ENCODE results near the gene KLHDC3. TPM values are rescaled to one million over a fixed set of nuclear protein-coding genes. Genes with fewer than 3 reads are reported as not detected.
A peak's percentile ranks its signal among the peaks of the same experiment; 100 is the strongest.

KLHDC3 gene
- total RNA-seq, 1 donor from 2014 or later: 104 TPM

DNA sequence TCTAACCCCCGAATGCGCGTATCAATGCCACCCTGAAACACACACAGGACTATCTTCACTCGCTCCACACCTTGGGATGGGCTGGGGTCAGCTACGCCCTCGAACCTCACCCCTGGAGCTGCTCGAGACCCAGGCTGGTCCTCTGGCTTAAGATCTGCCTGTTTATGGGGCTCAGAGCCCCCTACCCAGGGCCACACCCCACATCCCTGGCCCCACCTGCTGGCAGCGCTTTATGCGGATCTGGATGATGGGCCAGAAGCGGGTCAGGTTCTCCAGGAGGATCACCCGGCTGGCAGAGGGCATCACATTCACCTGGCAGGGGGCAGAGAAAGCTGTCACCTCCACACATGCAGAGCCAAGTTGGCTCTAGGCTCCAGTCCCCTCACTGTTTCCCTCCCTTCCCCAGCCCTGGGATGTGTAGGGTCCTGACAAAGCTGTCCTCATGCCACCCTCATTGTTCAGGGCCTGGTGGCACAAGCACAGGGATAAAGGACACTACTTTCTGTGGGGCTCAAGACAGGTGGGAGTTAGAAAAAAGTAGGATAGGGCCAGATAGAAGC lies 31.4 kb downstream of the KLHDC3 start:
- Mint-ChIP-seq H3K27ac (peak overlapping the region; percentile 61), H3K36me3 (peaks cover 9% of the 10 kb centered on the region), H3K27me3 (no peaks in the 10 kb centered on the region), H3K9me3 (no peaks in the 10 kb centered on the region), H3K4me1 (ENCODE audit: unreplicated experiment) (peaks cover 2% of the 10 kb centered on the region), H3K4me3 (no peak overlapping the region)
- DNase-seq (ENCODE audit: extremely low spot score, unreplicated experiment): no peak
- TF ChIP-seq, protein P1, sequence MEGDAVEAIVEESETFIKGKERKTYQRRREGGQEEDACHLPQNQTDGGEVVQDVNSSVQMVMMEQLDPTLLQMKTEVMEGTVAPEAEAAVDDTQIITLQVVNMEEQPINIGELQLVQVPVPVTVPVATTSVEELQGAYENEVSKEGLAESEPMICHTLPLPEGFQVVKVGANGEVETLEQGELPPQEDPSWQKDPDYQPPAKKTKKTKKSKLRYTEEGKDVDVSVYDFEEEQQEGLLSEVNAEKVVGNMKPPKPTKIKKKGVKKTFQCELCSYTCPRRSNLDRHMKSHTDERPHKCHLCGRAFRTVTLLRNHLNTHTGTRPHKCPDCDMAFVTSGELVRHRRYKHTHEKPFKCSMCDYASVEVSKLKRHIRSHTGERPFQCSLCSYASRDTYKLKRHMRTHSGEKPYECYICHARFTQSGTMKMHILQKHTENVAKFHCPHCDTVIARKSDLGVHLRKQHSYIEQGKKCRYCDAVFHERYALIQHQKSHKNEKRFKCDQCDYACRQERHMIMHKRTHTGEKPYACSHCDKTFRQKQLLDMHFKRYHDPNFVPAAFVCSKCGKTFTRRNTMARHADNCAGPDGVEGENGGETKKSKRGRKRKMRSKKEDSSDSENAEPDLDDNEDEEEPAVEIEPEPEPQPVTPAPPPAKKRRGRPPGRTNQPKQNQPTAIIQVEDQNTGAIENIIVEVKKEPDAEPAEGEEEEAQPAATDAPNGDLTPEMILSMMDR (conservative IDR thresholded peaks at IDR 0.05): no peak

DNA sequence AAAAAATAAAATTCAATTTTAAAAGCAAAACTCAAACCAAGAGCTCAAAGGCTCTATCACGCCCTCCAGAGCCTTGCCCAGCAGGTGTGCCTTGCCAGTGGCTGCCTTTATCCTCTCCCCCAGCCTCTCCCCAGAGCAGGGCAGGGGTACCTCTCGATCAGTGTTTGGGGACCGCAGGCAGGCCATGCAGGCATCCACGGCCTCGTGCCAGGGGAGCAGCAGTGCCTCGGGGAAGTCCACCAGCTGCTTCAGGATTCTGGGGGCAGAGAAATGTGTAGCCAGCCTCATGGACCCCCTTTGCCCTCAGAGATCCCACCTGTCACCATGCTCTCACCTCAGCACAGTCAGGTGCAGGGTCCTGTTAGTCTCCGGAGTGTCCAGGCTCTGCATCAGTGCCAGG lies 33.9 kb downstream of the KLHDC3 start:
- no peaks in the 10 kb centered on the region for H3K27me3 Mint-ChIP-seq
- TF ChIP-seq, protein P1 (conservative IDR thresholded peaks at IDR 0.05): no peak
- H3K36me3 Mint-ChIP-seq: peaks cover 13% of the 10 kb centered on the region
- no peak overlapping the region for H3K27ac Mint-ChIP-seq
- no peak overlapping the region for H3K4me3 Mint-ChIP-seq
- H3K9me3 Mint-ChIP-seq: no peaks in the 10 kb centered on the region
- H3K4me1 Mint-ChIP-seq (ENCODE audit: unreplicated experiment): peaks cover 21% of the 10 kb centered on the region
- DNase-seq (ENCODE audit: extremely low spot score, unreplicated experiment): no peak

DNA sequence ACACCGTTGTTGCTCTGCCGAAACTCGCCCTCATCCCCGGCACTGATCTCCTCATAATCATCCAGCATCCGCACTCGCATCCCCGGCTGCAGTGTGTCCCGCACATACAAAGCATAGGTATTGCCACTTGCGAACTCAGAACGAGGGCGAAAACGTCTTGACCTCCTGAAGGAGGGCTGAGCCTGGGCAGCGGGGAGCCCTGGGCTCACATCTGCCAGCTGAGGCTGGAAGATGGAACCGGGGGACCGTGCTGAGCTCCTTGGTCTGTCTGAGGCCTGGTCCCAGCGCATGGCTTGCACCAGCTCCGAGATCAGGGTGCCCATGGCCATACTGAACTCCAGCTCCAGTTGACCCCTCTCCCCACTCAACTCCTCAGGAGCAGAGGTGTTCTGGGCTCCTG lies 36.9 kb downstream of the KLHDC3 start:
- TF ChIP-seq, protein P1 (conservative IDR thresholded peaks at IDR 0.05): no peak
- Mint-ChIP-seq H3K27me3 (no peaks in the 10 kb centered on the region), H3K9me3 (no peaks in the 10 kb centered on the region), H3K4me1 (ENCODE audit: unreplicated experiment) (peaks cover 29% of the 10 kb centered on the region), H3K36me3 (peaks cover 18% of the 10 kb centered on the region), H3K27ac (no peak overlapping the region), H3K4me3 (peak overlapping the region; percentile 72)
- no peak for DNase-seq (ENCODE audit: extremely low spot score, unreplicated experiment)

DNA sequence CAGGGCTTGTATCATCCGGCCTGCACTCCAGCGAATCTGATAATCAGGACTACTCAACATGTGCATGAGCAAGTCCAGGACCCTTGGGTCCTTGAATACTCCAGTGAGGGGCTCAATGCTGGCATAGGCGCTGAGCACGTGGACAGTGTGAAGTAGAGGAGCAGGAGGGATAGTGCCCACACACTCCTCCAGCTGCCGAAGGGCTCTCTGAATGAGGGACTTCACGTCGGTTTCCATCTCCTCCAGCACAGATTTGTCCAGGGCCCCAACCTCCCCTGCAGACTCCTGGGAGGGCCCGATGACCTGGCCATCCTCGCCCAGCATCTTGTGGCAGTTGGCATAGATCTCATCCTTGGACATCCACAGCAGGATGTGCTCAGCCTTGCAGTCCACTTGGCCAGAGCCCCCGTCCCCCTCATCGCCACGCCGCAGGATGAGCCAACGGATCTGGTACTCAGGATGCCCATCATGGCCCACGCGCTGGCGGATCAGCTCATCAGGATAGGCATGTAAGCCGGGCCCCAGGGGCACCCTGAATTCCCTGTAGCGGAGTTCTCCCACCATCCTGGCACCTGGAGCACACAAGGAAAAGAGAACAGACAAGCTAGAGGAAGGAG lies 38.3 kb downstream of the KLHDC3 start:
- Mint-ChIP-seq H3K27ac (peak overlapping the region; percentile 93), H3K4me1 (ENCODE audit: unreplicated experiment) (peaks cover 33% of the 10 kb centered on the region), H3K36me3 (peaks cover 18% of the 10 kb centered on the region), H3K9me3 (no peaks in the 10 kb centered on the region), H3K27me3 (no peaks in the 10 kb centered on the region), H3K4me3 (peak overlapping the region; percentile 95)
- DNase-seq (ENCODE audit: extremely low spot score, unreplicated experiment): no peak
- TF ChIP-seq, protein P1 (conservative IDR thresholded peaks at IDR 0.05): no peak

DNA sequence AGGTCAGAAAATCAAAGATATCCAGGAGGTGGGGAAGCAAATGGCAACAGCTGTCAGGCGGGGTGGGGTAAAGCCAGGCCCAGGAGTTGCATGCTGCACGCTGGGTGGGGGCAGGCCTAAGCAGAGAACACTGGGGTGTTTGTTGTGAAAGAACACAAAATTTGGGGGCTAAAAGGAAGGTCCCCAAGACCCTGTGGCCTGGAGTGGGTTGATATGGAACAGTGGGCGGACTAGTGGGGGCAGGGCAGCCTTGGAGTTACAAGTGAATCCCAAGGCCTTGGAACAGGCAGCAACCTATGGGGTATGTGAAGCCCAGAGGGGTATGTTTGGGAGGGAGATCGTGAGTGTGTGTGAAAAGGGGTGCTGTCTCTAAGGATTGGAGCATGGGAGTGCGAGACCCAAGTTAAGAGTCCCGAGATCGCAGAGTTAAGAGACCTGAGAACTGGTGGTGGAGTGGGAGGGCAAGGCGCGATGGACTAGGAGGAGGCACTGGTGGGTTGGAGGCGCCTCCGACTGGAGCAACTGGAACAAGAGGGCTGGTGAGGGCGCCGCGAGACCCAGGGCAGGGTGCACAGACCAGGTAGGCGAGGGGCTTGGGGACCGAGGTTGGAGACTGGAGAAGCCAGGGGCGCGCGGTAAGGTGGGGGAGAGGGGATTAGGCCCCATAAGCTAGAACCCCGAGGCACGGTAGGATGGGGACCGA lies 38.9 kb downstream of the KLHDC3 start:
- no peak for DNase-seq (ENCODE audit: extremely low spot score, unreplicated experiment)
- H3K27ac Mint-ChIP-seq: peak overlapping the region; percentile 93
- peak overlapping the region; percentile 95 for H3K4me3 Mint-ChIP-seq
- H3K9me3 Mint-ChIP-seq: no peaks in the 10 kb centered on the region
- H3K27me3 Mint-ChIP-seq: no peaks in the 10 kb centered on the region
- H3K4me1 Mint-ChIP-seq (ENCODE audit: unreplicated experiment): peaks cover 36% of the 10 kb centered on the region
- peaks cover 15% of the 10 kb centered on the region for H3K36me3 Mint-ChIP-seq
- TF ChIP-seq, protein P1 (conservative IDR thresholded peaks at IDR 0.05): no peak
